Pericardium fibroblast (primary cell): ENCODE data around the gene GFI1B. TPM values are rescaled to one million over a fixed set of nuclear protein-coding genes. Genes with fewer than 3 reads are reported as not detected.

Source experiments
- total RNA-seq: library from RNA; depleted of rRNA; stranded (reverse); fragments of >200 nt; gene quantifications from 2 replicates; pipeline ENCODE4 v1.2.3, GENCODE V29; 2015

GFI1B gene
- total RNA-seq = not detected in 2 replicates

DNA sequence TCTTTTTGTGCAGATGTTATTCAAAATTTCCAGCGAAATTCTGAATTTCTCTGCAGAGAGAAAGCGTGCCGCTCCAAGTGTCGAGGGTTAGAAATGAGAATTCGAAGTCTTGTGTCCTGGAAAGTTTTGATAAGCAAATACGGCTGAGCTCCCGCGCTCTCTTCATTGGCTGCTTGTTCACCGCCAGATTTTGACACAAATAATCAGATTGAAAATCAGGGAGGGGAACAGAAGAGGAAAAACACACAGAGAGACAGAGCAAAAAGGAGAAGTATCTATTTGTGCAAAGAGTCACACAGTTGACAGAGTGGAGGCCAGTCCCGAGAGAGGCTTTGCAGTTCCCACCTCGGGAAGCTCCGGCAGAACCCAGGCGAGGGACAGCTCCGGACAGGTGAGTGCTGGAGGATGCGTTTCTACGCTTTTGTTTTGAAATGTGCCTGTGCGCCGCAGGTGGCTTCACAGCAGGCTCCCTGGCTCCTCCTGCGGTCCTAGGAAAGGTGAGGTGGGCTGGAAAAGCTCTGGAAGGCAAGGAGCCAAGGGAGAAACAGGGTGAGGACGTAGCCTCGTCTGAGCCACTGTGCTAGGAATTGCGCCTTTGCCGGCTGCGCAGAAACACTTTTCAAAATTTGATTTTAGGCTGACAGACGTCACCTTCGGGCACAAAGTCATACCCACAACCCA, at the start of gene GFI1B:
Gene GFI1B, plus strand, starts transcription at position 244 of the 681 bp plus-strand sequence. CDS start 7,985 bp downstream, outside the sequence.

DNA sequence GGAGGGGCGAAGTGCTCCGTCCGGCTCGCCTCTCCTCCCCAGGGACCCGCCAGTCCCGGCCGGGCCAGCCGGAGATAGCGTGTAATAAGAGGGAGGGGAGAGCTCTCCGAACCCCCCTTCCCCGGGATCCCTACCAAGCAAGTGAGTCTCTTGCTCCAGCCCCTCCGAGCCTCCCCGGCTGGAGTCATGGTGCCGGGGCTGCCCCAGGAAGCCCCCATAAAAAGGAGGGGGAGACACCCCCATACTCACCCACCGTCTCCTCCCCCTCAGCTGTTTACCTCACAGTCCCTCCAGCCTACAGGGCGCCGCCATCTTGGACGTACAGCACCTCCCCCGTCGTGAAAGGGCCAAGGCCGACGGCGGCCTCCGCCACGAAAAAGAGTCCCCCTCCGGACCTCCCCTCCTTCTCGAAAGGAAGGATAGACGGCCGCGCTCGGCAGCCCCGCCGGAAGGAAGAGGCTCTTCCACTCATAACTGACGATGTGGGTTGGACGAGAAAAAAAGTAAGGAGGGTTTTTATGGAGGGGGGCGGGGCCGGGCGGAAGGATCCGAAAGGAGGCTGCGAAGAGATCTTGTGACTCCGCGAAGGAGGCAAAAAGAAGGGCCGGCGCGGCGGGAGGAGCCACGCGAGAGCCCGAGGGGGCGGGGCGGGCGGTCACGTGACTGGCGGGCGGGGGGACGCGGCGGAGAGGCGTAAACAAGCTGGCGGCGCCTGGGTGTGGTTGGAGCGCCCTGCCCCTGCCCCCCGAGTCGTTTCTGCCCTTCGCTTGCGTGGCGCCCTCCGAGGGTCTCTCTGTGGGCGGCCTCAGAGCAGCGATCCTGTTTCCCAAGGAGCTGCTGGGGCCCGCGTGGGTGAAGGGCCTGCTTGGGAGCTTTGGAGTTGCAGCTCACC, 34.0 kb upstream of the GFI1B start, which contains the start of gene TSC1:
Gene TSC1, minus strand, starts transcription at position 323 of the 892 bp plus-strand sequence. CDS start 15,744 bp downstream, outside the sequence.

DNA sequence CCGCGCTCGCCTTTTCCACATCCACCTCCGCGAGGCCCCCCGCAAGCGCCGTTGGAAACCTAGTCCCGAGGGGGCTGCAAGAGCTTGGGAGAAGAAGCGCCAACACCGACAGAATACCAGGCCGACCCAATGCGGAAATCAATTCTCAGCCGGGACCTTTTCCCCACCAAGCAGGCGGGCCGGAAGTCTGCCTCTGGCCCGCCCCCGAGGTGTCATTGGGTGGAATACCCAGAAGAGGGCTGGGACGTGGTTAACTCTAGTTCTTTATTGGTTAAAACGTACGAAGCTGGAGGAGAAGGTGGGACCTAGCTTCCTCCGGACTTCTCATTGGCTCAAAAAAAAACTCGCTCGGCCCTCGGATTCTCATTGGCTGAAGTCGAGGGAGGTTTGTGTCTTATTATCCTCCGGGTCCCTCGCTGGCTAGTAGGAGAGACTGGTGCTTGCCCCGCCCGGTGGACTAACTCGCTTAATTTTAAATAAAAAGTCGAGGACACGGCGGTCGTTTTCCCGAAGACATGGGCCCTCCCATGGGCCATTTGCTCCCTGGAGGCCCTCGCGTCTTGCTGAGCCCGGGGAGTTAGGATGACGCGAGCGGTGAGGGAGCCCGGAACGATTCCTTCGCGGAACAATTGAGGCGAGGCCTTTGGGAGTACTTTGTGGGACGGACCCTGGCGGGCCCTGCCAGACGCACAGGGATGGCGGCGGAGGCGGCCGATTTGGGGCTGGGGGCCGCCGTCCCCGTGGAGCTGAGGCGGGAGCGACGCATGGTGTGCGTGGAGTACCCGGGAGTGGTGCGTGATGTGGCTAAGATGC, 52.0 kb downstream of the GFI1B start, which contains the start of gene GTF3C5:
Gene GTF3C5, plus strand, starts transcription at position 681 of the 813 bp plus-strand sequence. Its CDS starts 15 bp downstream, at position 696.

Other genes starting within 250 kb of the GFI1B start
- gene AK8, start 100.4 kb upstream of the GFI1B start, total RNA-seq = 0.82 and 5.4 TPM in 2 replicates
- 2.0 and 7.3 TPM in 2 replicates for gene SPACA9, start 99.8 kb upstream of the GFI1B start, total RNA-seq
- gene TSC1, start 34.1 kb upstream of the GFI1B start, total RNA-seq = 22.0 and 25.2 TPM in 2 replicates
- 35.6 and 41.5 TPM in 2 replicates for gene GTF3C5, start 52.3 kb downstream of the GFI1B start, total RNA-seq
- gene CEL, start 83.3 kb downstream of the GFI1B start, total RNA-seq = 0.26 and 0.70 TPM in 2 replicates
- 14.6 and 15.3 TPM in 2 replicates for gene RALGDS, start 142.5 kb downstream of the GFI1B start, total RNA-seq
- 3.2 and 7.4 TPM in 2 replicates for gene GBGT1, start 185.2 kb downstream of the GFI1B start, total RNA-seq
- not detected in 2 replicates for gene OBP2B, start 230.6 kb downstream of the GFI1B start, total RNA-seq